H9 (cell line): ENCODE measurements around the gene CEP83. TPM values are rescaled to one million over a fixed set of nuclear protein-coding genes. Genes with fewer than 3 reads are reported as not detected.
A peak's percentile ranks its signal among the peaks of the same experiment; 100 is the strongest.

Experiments
- DNase-seq: peaks from one replicate; pipeline ENCODE4 v3.0.0-alpha.2; 2017
- H2AFZ ChIP-seq: one replicate; pipeline ENCODE4 v1.6.1; 2013; ENCODE audit warnings: mild to moderate bottlenecking, low read length, control low read depth, moderate library complexity
- H2AK5ac ChIP-seq: 2 replicates; pipeline ENCODE4 v1.6.1; 2013; ENCODE audit warnings: low read length, control low read depth, mixed read lengths; ENCODE audit not compliant: insufficient read length
- H2BK120ac ChIP-seq: one replicate; pipeline ENCODE4 v1.6.1; 2013; ENCODE audit warnings: low read depth, mild to moderate bottlenecking, low read length, control low read depth, inconsistent platforms; ENCODE audit not compliant: poor library complexity, severe bottlenecking
- H2BK12ac ChIP-seq: 2 replicates; pipeline ENCODE4 v1.6.1; 2013; ENCODE audit warnings: low read length, control low read depth, mixed read lengths, low read depth; ENCODE audit not compliant: insufficient read length
- H2BK15ac ChIP-seq: 2 replicates; pipeline ENCODE4 v1.6.1; 2013; ENCODE audit warnings: low read depth, low read length, control low read depth
- H2BK20ac ChIP-seq: one replicate; pipeline ENCODE4 v1.6.1; 2013; ENCODE audit warnings: low read depth, mild to moderate bottlenecking, low read length, control low read depth, inconsistent platforms; ENCODE audit not compliant: poor library complexity, severe bottlenecking
- H2BK5ac ChIP-seq: 2 replicates; pipeline ENCODE4 v1.6.1; 2013; ENCODE audit warnings: low read length, control low read depth, mixed read lengths; ENCODE audit not compliant: insufficient read length
- H3K14ac ChIP-seq: 2 replicates; pipeline ENCODE4 v1.6.1; 2013; ENCODE audit warnings: low read length, control low read depth; ENCODE audit not compliant: insufficient read depth
- H3K18ac ChIP-seq: 2 replicates; pipeline ENCODE4 v1.6.1; 2013; ENCODE audit warnings: low read depth, mild to moderate bottlenecking, mixed read lengths, low read length, control low read depth; ENCODE audit not compliant: insufficient read length
- H3K23ac ChIP-seq: 2 replicates; pipeline ENCODE4 v1.6.1; 2013; ENCODE audit warnings: low read length, control low read depth, mixed read lengths, low read depth; ENCODE audit not compliant: insufficient read length
- H3K23me2 ChIP-seq: 2 replicates; pipeline ENCODE4 v1.6.1; 2013; ENCODE audit warnings: low read depth, mild to moderate bottlenecking, mixed read lengths, low read length, control low read depth; ENCODE audit not compliant: insufficient read length, poor library complexity, severe bottlenecking
- H3K27ac ChIP-seq: 2 replicates; pipeline ENCODE4 v1.5.1; 2013; ENCODE audit warnings: low read length, control low read depth, mixed read lengths, low read depth; ENCODE audit not compliant: insufficient read length
- H3K27me3 ChIP-seq: 2 replicates; pipeline ENCODE4 v1.6.1; 2013; ENCODE audit warnings: low read length, control low read depth, inconsistent platforms; ENCODE audit not compliant: insufficient read depth
- H3K4ac ChIP-seq: 2 replicates; pipeline ENCODE4 v1.6.1; 2013; ENCODE audit warnings: low read depth, mild to moderate bottlenecking, control low read depth, inconsistent platforms, low read length, moderate library complexity
- H3K4me1 ChIP-seq: 2 replicates; pipeline ENCODE4 v1.6.1; 2013; ENCODE audit warnings: low read length, control low read depth, inconsistent platforms; ENCODE audit not compliant: insufficient read depth
- H3K4me2 ChIP-seq: 2 replicates; pipeline ENCODE4 v1.6.1; 2013; ENCODE audit warnings: low read length, control low read depth, mixed read lengths; ENCODE audit not compliant: insufficient read length, insufficient read depth
- H3K56ac ChIP-seq: 2 replicates; pipeline ENCODE4 v1.6.1; 2013; ENCODE audit warnings: low read depth, mild to moderate bottlenecking, mixed read lengths, low read length, control low read depth; ENCODE audit not compliant: insufficient read length
- H3K79me1 ChIP-seq: 2 replicates; pipeline ENCODE4 v1.6.1; 2013; ENCODE audit warnings: low read depth, mild to moderate bottlenecking, moderate library complexity, low read length, control low read depth, inconsistent platforms; ENCODE audit not compliant: insufficient read depth, poor library complexity, severe bottlenecking
- H3K79me2 ChIP-seq: 2 replicates; pipeline ENCODE4 v1.6.1; 2013; ENCODE audit warnings: low read length, control low read depth, inconsistent platforms; ENCODE audit not compliant: insufficient read depth
- H3K9ac ChIP-seq: 2 replicates; pipeline ENCODE4 v1.6.1; 2013; ENCODE audit warnings: low read length, control low read depth, mixed read lengths; ENCODE audit not compliant: insufficient read length; ENCODE audit errors: extremely low read depth
- H3K9me3 ChIP-seq: one replicate; pipeline ENCODE4 v1.6.1; 2013; ENCODE audit warnings: low read depth, low read length, inconsistent platforms; ENCODE audit not compliant: control insufficient read depth
- H3T11ph ChIP-seq: one replicate; pipeline ENCODE4 v1.6.1; 2013; ENCODE audit warnings: mild to moderate bottlenecking, low read length, control low read depth, inconsistent platforms
- H4K20me1 ChIP-seq: one replicate; pipeline ENCODE4 v1.6.1; 2013; ENCODE audit not compliant: control insufficient read depth, insufficient read length, insufficient read depth
- H4K5ac ChIP-seq: 2 replicates; pipeline ENCODE4 v1.6.1; 2013; ENCODE audit warnings: low read depth, mild to moderate bottlenecking, mixed read lengths, low read length, control low read depth; ENCODE audit not compliant: insufficient read length
- H4K8ac ChIP-seq: replicated peaks from 2 replicates; pipeline ENCODE4 v1.6.1; 2013; ENCODE audit warnings: low read length, control low read depth, mixed read lengths, low read depth; ENCODE audit not compliant: insufficient read length
- H4K91ac ChIP-seq: 2 replicates; pipeline ENCODE4 v1.6.1; 2013; ENCODE audit warnings: low read depth, mild to moderate bottlenecking, moderate library complexity, mixed read lengths, low read length, control low read depth; ENCODE audit not compliant: insufficient read length
- H3K27ac Mint-ChIP-seq, 3 experiments: 2 replicates in 2 of 3; 3 replicates in 1 of 3; pipeline ENCODE4 v1.8.0; 2020 to 2021; ENCODE audit warnings: mixed read lengths in 3 of 3, mild to moderate bottlenecking in 1 of 3, moderate library complexity in 1 of 3
- H3K27me3 Mint-ChIP-seq: 2 replicates; pipeline ENCODE4 v1.8.0; 2021; ENCODE audit warnings: low read depth, mild to moderate bottlenecking, moderate library complexity, mixed read lengths
- H3K36me3 Mint-ChIP-seq, 3 experiments: 2 replicates in 2 of 3; 3 replicates in 1 of 3; pipeline ENCODE4 v1.8.0; 2020 to 2021; ENCODE audit warnings: low read depth in 3 of 3, mixed read lengths in 3 of 3; ENCODE audit not compliant: insufficient read depth in 1 of 3
- H3K4me1 Mint-ChIP-seq, 2 experiments: 2 replicates each; pipeline ENCODE4 v1.8.0; 2020; ENCODE audit warnings: mixed read lengths in 2 of 2
- H3K4me3 Mint-ChIP-seq, 2 experiments: 2 replicates in 1 of 2; 3 replicates in 1 of 2; pipeline ENCODE4 v1.8.0; 2020 to 2021; ENCODE audit warnings: mild to moderate bottlenecking in 2 of 2, mixed read lengths in 2 of 2, moderate library complexity in 1 of 2
- H3K9me3 Mint-ChIP-seq, 2 experiments: 2 replicates in 1 of 2; 3 replicates in 1 of 2; pipeline ENCODE4 v1.8.0; 2020; ENCODE audit warnings: mild to moderate bottlenecking in 2 of 2, mixed read lengths in 2 of 2, moderate library complexity in 1 of 2
- WGBS: extraction: QIAGEN DNeasy Blood & Tissue Kit; methylation state at CpG from one replicate; pipeline ENCODE4 v1.1.7; 2013; ENCODE audit warnings: missing lambda C conversion rate, low lambda C conversion rate, mixed read lengths; ENCODE audit not compliant: insufficient read length; ENCODE audit errors: extremely low coverage; 5-methylcytosine and 5-hydroxymethylcytosine counted together
- total RNA-seq: library from RNA; stranded (reverse); gene quantifications from 2 replicates; pipeline ENCODE4 v1.2.1, GENCODE V29; 2021
- TF ChIP-seq, protein P1 (sequence below): fragments of 200-600 bp; sonication (generic); conservative IDR thresholded peaks from 3 replicates; pipeline ENCODE4 v1.8.0; 2021; ENCODE audit warnings: antibody characterized with exemption, mild to moderate bottlenecking

Gene CEP83
- total RNA-seq, 1 experiment from 2014 or later, result 26.5 TPM

DNA sequence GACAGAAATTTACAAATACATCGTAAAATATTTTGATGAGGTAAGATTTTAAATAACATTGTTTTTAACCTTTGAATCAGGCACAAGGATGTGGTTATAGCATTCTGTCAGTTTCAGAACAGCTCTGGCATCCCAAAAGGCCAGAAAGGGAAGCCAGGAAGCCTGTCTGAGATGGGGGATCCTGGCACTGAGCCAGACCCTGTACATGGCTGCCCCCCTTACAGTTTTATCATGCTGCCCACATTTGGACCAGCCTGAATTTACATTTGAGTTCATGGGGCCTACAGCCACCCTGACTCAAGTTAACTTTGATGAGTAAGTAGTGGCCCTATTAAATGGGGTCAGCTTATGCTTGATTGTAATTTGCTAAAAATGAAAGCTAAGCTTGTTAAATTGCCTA lies 155.7 kb downstream of the CEP83 start:
- peak overlapping the region in 2 of 3 experiments; percentile 52 to 89; a peak in 3 of 7 replicates for H3K27ac Mint-ChIP-seq
- H3K36me3 Mint-ChIP-seq, result peaks cover 11 to 40% (median 25%) of the 10 kb centered on the region in 3 experiments; a peak in 6 of 7 replicates
- no peaks in the 10 kb centered on the region for H3K9me3 Mint-ChIP-seq
- H3K56ac ChIP-seq, result no peak overlapping the region
- no peaks in the 10 kb centered on the region for H3K79me2 ChIP-seq
- H3K23me2 ChIP-seq, result no peaks in the 10 kb centered on the region
- TF ChIP-seq, protein P1, sequence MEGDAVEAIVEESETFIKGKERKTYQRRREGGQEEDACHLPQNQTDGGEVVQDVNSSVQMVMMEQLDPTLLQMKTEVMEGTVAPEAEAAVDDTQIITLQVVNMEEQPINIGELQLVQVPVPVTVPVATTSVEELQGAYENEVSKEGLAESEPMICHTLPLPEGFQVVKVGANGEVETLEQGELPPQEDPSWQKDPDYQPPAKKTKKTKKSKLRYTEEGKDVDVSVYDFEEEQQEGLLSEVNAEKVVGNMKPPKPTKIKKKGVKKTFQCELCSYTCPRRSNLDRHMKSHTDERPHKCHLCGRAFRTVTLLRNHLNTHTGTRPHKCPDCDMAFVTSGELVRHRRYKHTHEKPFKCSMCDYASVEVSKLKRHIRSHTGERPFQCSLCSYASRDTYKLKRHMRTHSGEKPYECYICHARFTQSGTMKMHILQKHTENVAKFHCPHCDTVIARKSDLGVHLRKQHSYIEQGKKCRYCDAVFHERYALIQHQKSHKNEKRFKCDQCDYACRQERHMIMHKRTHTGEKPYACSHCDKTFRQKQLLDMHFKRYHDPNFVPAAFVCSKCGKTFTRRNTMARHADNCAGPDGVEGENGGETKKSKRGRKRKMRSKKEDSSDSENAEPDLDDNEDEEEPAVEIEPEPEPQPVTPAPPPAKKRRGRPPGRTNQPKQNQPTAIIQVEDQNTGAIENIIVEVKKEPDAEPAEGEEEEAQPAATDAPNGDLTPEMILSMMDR, result no peak
- no peak overlapping the region for H2BK120ac ChIP-seq
- no peak overlapping the region for H2BK12ac ChIP-seq
- H3T11ph ChIP-seq, result no peak overlapping the region
- no peaks in the 10 kb centered on the region for H3K9me3 ChIP-seq
- H3K9ac ChIP-seq, result no peak overlapping the region
- no peak overlapping the region for H3K23ac ChIP-seq
- H3K4me1 ChIP-seq, result peaks cover 11% of the 10 kb centered on the region; the same call in 1 of the 2 replicates
- no peak overlapping the region for H3K18ac ChIP-seq
- no peak overlapping the region for H4K5ac ChIP-seq
- no peaks in the 10 kb centered on the region for H3K79me1 ChIP-seq
- H2AK5ac ChIP-seq, result no peak overlapping the region
- no peak overlapping the region for H3K14ac ChIP-seq
- no peak overlapping the region for H2BK5ac ChIP-seq
- no peak overlapping the region for H4K8ac ChIP-seq
- H3K27me3 ChIP-seq, result no peaks in the 10 kb centered on the region
- H3K4me3 Mint-ChIP-seq, result no peak overlapping the region
- no peak overlapping the region for H3K4me2 ChIP-seq
- peaks cover 36 to 45% of the 10 kb centered on the region in 2 experiments for H3K4me1 Mint-ChIP-seq
- no peaks in the 10 kb centered on the region for H4K20me1 ChIP-seq
- H2BK20ac ChIP-seq, result no peak overlapping the region
- no peak overlapping the region for H3K4ac ChIP-seq
- peak; percentile 25 for DNase-seq
- no peak overlapping the region for H3K27ac ChIP-seq
- H2AFZ ChIP-seq, result no peak overlapping the region
- H3K27me3 Mint-ChIP-seq, result no peaks in the 10 kb centered on the region
- WGBS, result no CpG with 5 or more reads among the region's 1 CpG
- no peak overlapping the region for H4K91ac ChIP-seq
- no peak overlapping the region for H2BK15ac ChIP-seq
